ENCODE data around the gene FADS2. TPM values are rescaled to one million over a fixed set of nuclear protein-coding genes. Genes with fewer than 3 reads are reported as not detected.

The FADS2 gene
- total RNA-seq, 4 donors from 2014 or later, result 5.4 to 24.8 (median 14.7) TPM

GRCh38 chr11:61855939-61856680 lies 28.0 kb downstream of the FADS2 start:
- TF ChIP-seq CTCF (IDR thresholded peaks at IDR 0.05; ENCODE audit: low read depth), result no peak

- TF ChIP-seq CTCF (IDR thresholded peaks at IDR 0.05; ENCODE audit: low read depth), result no peak
Measured at GRCh38 chr11:61860054-61860903, 32.2 kb downstream of the FADS2 start.

GRCh38 chr11:61861634-61862033 lies 33.5 kb downstream of the FADS2 start:
- TF ChIP-seq CTCF (IDR thresholded peaks at IDR 0.05; ENCODE audit: low read depth), result no peak

- no peak for TF ChIP-seq CTCF (IDR thresholded peaks at IDR 0.05; ENCODE audit: low read depth)
Measured at GRCh38 chr11:61862714-61863547, 34.8 kb downstream of the FADS2 start.

GRCh38 chr11:61863548-61864081 lies 35.5 kb downstream of the FADS2 start:
- TF ChIP-seq CTCF (IDR thresholded peaks at IDR 0.05; ENCODE audit: low read depth), result no peak

- TF ChIP-seq CTCF (IDR thresholded peaks at IDR 0.05; ENCODE audit: low read depth), result no peak
Measured at GRCh38 chr11:61864814-61865775, 37.0 kb downstream of the FADS2 start.
